B cell (primary cell): ENCODE results near the gene DLG2.

ENCODE experiments used
- CTCF ChIP-seq: fragments of 200-600 bp; IDR thresholded peaks from one replicate; pipeline ENCODE4 v1.8.0; 2022; ENCODE audit warnings: antibody characterized with exemption, mild to moderate bottlenecking
- EZH2 ChIP-seq: IDR thresholded peaks from 2 replicates; pipeline ENCODE4 v1.6.1; 2012; ENCODE audit warnings: borderline replicate concordance, low read depth, mild to moderate bottlenecking, moderate library complexity, low read length; ENCODE audit not compliant: insufficient read depth, poor library complexity, severe bottlenecking

- TF ChIP-seq CTCF: no peak
- TF ChIP-seq EZH2: no peak
These were observed 953.4 kb downstream of the DLG2 start for GRCh38 chr11:84673753-84674152.
